ENCODE measurements around the gene SUPT4H1.
"Not testable (repeated sequence)": the region's sequence is repeated elsewhere in the genome, so short reads cannot be mapped to it uniquely, and the experiment has no call there.

The SUPT4H1 gene

GRCh38 chr17:58397421-58397820 lies 45.4 kb upstream of the SUPT4H1 start:
- not testable (repeated sequence) for H4K5ac ChIP-seq (ENCODE audit: low read length); H3K4ac ChIP-seq (ENCODE audit: low read depth, low read length); DNase-seq; H3K18ac ChIP-seq (ENCODE audit: low read length); H2AK5ac ChIP-seq (ENCODE audit: low read length); H3K79me1 ChIP-seq (ENCODE audit: low read length); H3K23ac ChIP-seq (ENCODE audit: low read length); H3K56ac ChIP-seq (ENCODE audit: low read length); H2BK5ac ChIP-seq (ENCODE audit: low read length); H3K9ac ChIP-seq (ENCODE audit: low read length); H3K27ac ChIP-seq (ENCODE audit: low read depth, low read length); H3K4me2 ChIP-seq (ENCODE audit: low read length); H2BK120ac ChIP-seq (ENCODE audit: low read depth, low read length); H3K4me3 ChIP-seq (ENCODE audit: low read length); H4K8ac ChIP-seq (ENCODE audit: low read depth, low read length); H3K36me3 ChIP-seq (ENCODE audit: control insufficient read depth, insufficient read depth, low read length); H3K27me3 ChIP-seq (ENCODE audit: insufficient read depth, low read length, poor library complexity); H3K4me1 ChIP-seq (ENCODE audit: control insufficient read depth, low read depth, low read length); H2BK15ac ChIP-seq (replicated peaks; ENCODE audit: low read depth); H3K79me2 ChIP-seq (ENCODE audit: control insufficient read depth, insufficient read depth, low read length)
- no CpG with 5 or more reads among the region's 5 CpGs for WGBS (ENCODE audit: extremely low coverage, insufficient coverage, low lambda C conversion rate)

- Histone ChIP-seq H2BK120ac (ENCODE audit: low read depth, low read length) (no peak overlapping the region), H3K4me3 (ENCODE audit: low read length) (no peak overlapping the region), H3K27ac (ENCODE audit: low read depth, low read length) (no peak overlapping the region), H4K8ac (ENCODE audit: low read depth, low read length) (no peak overlapping the region), H3K79me2 (ENCODE audit: control insufficient read depth, insufficient read depth, low read length) (no peaks in the 10 kb centered on the region), H2AK5ac (ENCODE audit: low read length) (no peak overlapping the region), H3K4ac (ENCODE audit: low read depth, low read length) (no peak overlapping the region), H3K56ac (ENCODE audit: low read length) (no peak overlapping the region), H3K9ac (ENCODE audit: low read length) (no peak overlapping the region), H3K4me1 (ENCODE audit: control insufficient read depth, low read depth, low read length) (peaks cover 1% of the 10 kb centered on the region), H3K79me1 (ENCODE audit: low read length) (no peaks in the 10 kb centered on the region), H3K4me2 (ENCODE audit: low read length) (no peak overlapping the region), H2BK15ac (replicated peaks; ENCODE audit: low read depth) (no peak overlapping the region), H3K18ac (ENCODE audit: low read length) (no peak overlapping the region), H3K23ac (ENCODE audit: low read length) (no peak overlapping the region), H2BK5ac (ENCODE audit: low read length) (no peak overlapping the region), H4K5ac (ENCODE audit: low read length) (no peak overlapping the region), H3K27me3 (ENCODE audit: insufficient read depth, low read length, poor library complexity) (no peaks in the 10 kb centered on the region), H3K36me3 (ENCODE audit: control insufficient read depth, insufficient read depth, low read length) (no peaks in the 10 kb centered on the region)
- DNase-seq: no peak
- no CpG with 5 or more reads among the region's 4 CpGs for WGBS (ENCODE audit: extremely low coverage, insufficient coverage, low lambda C conversion rate)
Measured at GRCh38 chr17:58396173-58396572, 44.2 kb upstream of the SUPT4H1 start.

DNA sequence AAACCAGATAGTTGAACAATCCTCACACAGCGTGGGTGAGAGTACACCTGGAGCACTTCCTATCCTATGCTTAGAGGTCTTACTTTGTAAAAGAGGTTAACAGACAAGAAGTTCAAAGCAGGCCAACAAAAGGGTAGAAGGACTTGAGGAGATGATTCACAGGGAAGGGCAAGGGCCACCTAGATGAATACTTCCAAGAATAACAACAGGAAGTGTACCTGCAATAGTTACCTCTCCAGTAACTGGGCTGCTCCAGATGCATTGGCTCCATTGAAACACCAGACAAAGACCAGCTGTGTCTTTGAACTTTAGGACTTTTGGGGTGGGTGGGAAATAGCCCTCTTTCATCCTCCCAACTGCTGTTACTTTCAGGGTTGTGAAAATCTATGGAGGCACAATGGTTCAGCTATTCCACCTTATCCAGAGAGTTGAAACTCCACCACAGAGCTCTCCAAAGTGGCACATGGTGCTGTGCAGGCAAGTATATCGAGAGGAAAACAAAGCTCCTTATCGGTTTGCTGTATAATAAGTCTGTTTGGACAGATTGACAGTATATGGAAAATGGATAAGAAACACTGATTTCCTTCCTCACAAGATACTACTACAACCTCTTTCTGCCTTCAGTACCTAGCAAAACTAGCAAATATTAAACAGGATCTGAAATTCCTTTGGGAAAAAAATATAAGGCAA lies 42.7 kb upstream of the SUPT4H1 start:
- no CpG with 5 or more reads among the region's 3 CpGs for WGBS (ENCODE audit: extremely low coverage, insufficient coverage, low lambda C conversion rate)
- Histone ChIP-seq H2BK15ac (replicated peaks; ENCODE audit: low read depth) (no peak overlapping the region), H3K79me1 (ENCODE audit: low read length) (no peaks in the 10 kb centered on the region), H3K4me3 (ENCODE audit: low read length) (no peak overlapping the region), H2AK5ac (ENCODE audit: low read length) (no peak overlapping the region), H3K4ac (ENCODE audit: low read depth, low read length) (no peak overlapping the region), H3K4me1 (ENCODE audit: control insufficient read depth, low read depth, low read length) (peaks cover 1% of the 10 kb centered on the region), H3K4me2 (ENCODE audit: low read length) (no peak overlapping the region), H3K18ac (ENCODE audit: low read length) (no peak overlapping the region), H2BK120ac (ENCODE audit: low read depth, low read length) (no peak overlapping the region), H3K27ac (ENCODE audit: low read depth, low read length) (no peak overlapping the region), H3K9ac (ENCODE audit: low read length) (no peak overlapping the region), H4K8ac (ENCODE audit: low read depth, low read length) (no peak overlapping the region), H3K23ac (ENCODE audit: low read length) (no peak overlapping the region), H3K79me2 (ENCODE audit: control insufficient read depth, insufficient read depth, low read length) (no peaks in the 10 kb centered on the region), H3K36me3 (ENCODE audit: control insufficient read depth, insufficient read depth, low read length) (no peaks in the 10 kb centered on the region), H2BK5ac (ENCODE audit: low read length) (no peak overlapping the region), H4K5ac (ENCODE audit: low read length) (no peak overlapping the region), H3K56ac (ENCODE audit: low read length) (no peak overlapping the region), H3K27me3 (ENCODE audit: insufficient read depth, low read length, poor library complexity) (no peaks in the 10 kb centered on the region)
- no peak for DNase-seq

- no peak overlapping the region for H3K27ac ChIP-seq (ENCODE audit: low read depth, low read length)
- no peak overlapping the region for H3K4ac ChIP-seq (ENCODE audit: low read depth, low read length)
- H3K4me2 ChIP-seq (ENCODE audit: low read length): no peak overlapping the region
- no peak overlapping the region for H4K8ac ChIP-seq (ENCODE audit: low read depth, low read length)
- no peak overlapping the region for H2BK120ac ChIP-seq (ENCODE audit: low read depth, low read length)
- no CpG with 5 or more reads among the region's 10 CpGs for WGBS (ENCODE audit: extremely low coverage, insufficient coverage, low lambda C conversion rate)
- H3K79me2 ChIP-seq (ENCODE audit: control insufficient read depth, insufficient read depth, low read length): no peaks in the 10 kb centered on the region
- no peak for DNase-seq
- no peak overlapping the region for H4K5ac ChIP-seq (ENCODE audit: low read length)
- H3K79me1 ChIP-seq (ENCODE audit: low read length): no peaks in the 10 kb centered on the region
- H3K4me3 ChIP-seq (ENCODE audit: low read length): no peak overlapping the region
- H2BK5ac ChIP-seq (ENCODE audit: low read length): no peak overlapping the region
- no peak overlapping the region for H2BK15ac ChIP-seq (replicated peaks; ENCODE audit: low read depth)
- H3K27me3 ChIP-seq (ENCODE audit: insufficient read depth, low read length, poor library complexity): no peaks in the 10 kb centered on the region
- no peak overlapping the region for H3K23ac ChIP-seq (ENCODE audit: low read length)
- no peak overlapping the region for H3K56ac ChIP-seq (ENCODE audit: low read length)
- H3K4me1 ChIP-seq (ENCODE audit: control insufficient read depth, low read depth, low read length): peaks cover 5% of the 10 kb centered on the region
- H3K18ac ChIP-seq (ENCODE audit: low read length): no peak overlapping the region
- no peak overlapping the region for H3K9ac ChIP-seq (ENCODE audit: low read length)
- no peaks in the 10 kb centered on the region for H3K36me3 ChIP-seq (ENCODE audit: control insufficient read depth, insufficient read depth, low read length)
- H2AK5ac ChIP-seq (ENCODE audit: low read length): no peak overlapping the region
Measured at GRCh38 chr17:58391302-58391984, 39.4 kb upstream of the SUPT4H1 start.

DNA sequence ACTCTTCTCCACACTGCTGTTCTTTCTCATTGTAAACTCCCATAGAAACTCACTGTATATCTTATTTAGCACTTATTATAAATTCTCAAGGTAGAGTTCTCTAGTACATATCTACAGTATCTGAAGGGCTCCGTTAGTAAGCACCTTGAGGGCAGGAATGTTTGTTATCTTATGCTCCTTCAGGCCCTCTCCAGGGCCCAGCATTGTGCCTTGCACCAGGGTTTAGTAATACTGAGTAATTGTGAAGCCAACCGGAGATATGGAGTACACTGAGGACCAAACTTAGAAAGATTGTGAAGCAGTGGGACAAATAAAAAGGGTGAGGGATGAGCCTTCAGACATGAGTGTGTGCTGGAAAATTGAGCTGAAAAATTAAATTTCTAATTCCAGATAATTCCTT lies 38.9 kb upstream of the SUPT4H1 start:
- Histone ChIP-seq H3K9ac (ENCODE audit: low read length) (no peak overlapping the region), H2BK120ac (ENCODE audit: low read depth, low read length) (no peak overlapping the region), H3K36me3 (ENCODE audit: control insufficient read depth, insufficient read depth, low read length) (no peaks in the 10 kb centered on the region), H2BK15ac (replicated peaks; ENCODE audit: low read depth) (no peak overlapping the region), H3K4ac (ENCODE audit: low read depth, low read length) (no peak overlapping the region), H3K79me2 (ENCODE audit: control insufficient read depth, insufficient read depth, low read length) (no peaks in the 10 kb centered on the region), H3K56ac (ENCODE audit: low read length) (no peak overlapping the region), H3K4me3 (ENCODE audit: low read length) (no peak overlapping the region), H3K23ac (ENCODE audit: low read length) (no peak overlapping the region), H3K4me1 (ENCODE audit: control insufficient read depth, low read depth, low read length) (peaks cover 5% of the 10 kb centered on the region), H4K8ac (ENCODE audit: low read depth, low read length) (no peak overlapping the region), H2BK5ac (ENCODE audit: low read length) (no peak overlapping the region), H2AK5ac (ENCODE audit: low read length) (no peak overlapping the region), H3K79me1 (ENCODE audit: low read length) (no peaks in the 10 kb centered on the region), H3K18ac (ENCODE audit: low read length) (no peak overlapping the region), H3K27me3 (ENCODE audit: insufficient read depth, low read length, poor library complexity) (no peaks in the 10 kb centered on the region), H3K27ac (ENCODE audit: low read depth, low read length) (no peak overlapping the region), H4K5ac (ENCODE audit: low read length) (no peak overlapping the region), H3K4me2 (ENCODE audit: low read length) (no peak overlapping the region)
- no CpG with 5 or more reads among the region's 2 CpGs for WGBS (ENCODE audit: extremely low coverage, insufficient coverage, low lambda C conversion rate)
- no peak for DNase-seq
